GM23338 (cell line): ENCODE data around the gene POU2F3.

ENCODE experiments used
- CTCF ChIP-seq, 2 experiments: fragments of 200-600 bp in 1 of 2; sonication (generic) in 1 of 2; conservative IDR thresholded peaks; 2 replicates each; pipeline versions ENCODE4 v1.5.1 to v1.6.1; 2016 to 2017; ENCODE audit warnings: antibody characterized with exemption in 2 of 2, low read depth in 2 of 2, mild to moderate bottlenecking in 2 of 2, moderate library complexity in 1 of 2
- POLR2AphosphoS5 ChIP-seq: IDR thresholded peaks from 2 replicates; pipeline ENCODE4 v1.6.1; 2016; ENCODE audit warnings: antibody characterized with exemption, low read depth
- REST ChIP-seq: IDR thresholded peaks from one replicate; pipeline ENCODE4 v1.6.1; 2018; ENCODE audit warnings: antibody characterized with exemption; ENCODE audit not compliant: unreplicated experiment

- TF ChIP-seq CTCF (conservative IDR thresholded peaks at IDR 0.05; ENCODE audit: low read depth in 2 of 2), result no peak
- TF ChIP-seq POLR2AphosphoS5, result no peak
- TF ChIP-seq REST, result no peak
These were observed 125.6 kb downstream of the POU2F3 start for GRCh38 chr11:120365512-120365911.
